K562 (cell line): Measurements from ENCODE around the gene CTTNBP2. TPM values are rescaled to one million over a fixed set of nuclear protein-coding genes. Genes with fewer than 3 reads are reported as not detected.

Experiments
- ATAC-seq: fragments of 200-7000 bp; cut with Tn5 transposase; 3 replicates; pipeline ENCODE4 v1.9.1; 2020; ENCODE audit warnings: moderate library complexity
- BruUV-seq: library from RNA; stranded (reverse); fragments of 400-500 nt; replicated peaks from 2 replicates; lab custom pipeline; 2021; lab: Mats Ljungman, UMichigan
- CTCF ChIA-PET: fragments of 300-600 bp; formaldehyde crosslinking; extraction: SDS; loops from one replicate; lab custom pipeline; 2021; ENCODE audit warnings: low intra/inter-chr PET ratio; lab: Yijun Ruan, JAX
- POLR2A ChIA-PET: fragments of 300-600, 350-650 bp; sonication (Branson Sonifier 250); formaldehyde crosslinking; extraction: SDS; loops from one replicate; lab custom pipeline; 2021; ENCODE audit warnings: antibody characterized with exemption, inconsistent platforms; lab: Yijun Ruan, JAX
- DNase-seq, 4 experiments: peaks; one replicate each; pipeline versions ENCODE4 v3.0.0 to v3.0.0-alpha.2; 2011 to 2018; ENCODE audit warnings: low spot score in 3 of 4, mixed read lengths in 3 of 4; ENCODE audit errors: extremely low read depth in 1 of 4
- FAIRE-seq: peaks from 2 replicates; lab custom pipeline; 2011; peaks lifted over from hg19 to GRCh38; lab: Jason Lieb, UNC
- H2AFZ ChIP-seq: 2 replicates; pipeline ENCODE4 v1.6.0; 2011; ENCODE audit warnings: low read depth, low read length, control low read depth, inconsistent platforms
- H3K27ac ChIP-seq: fragments of 200-600 bp; 3 replicates; pipeline ENCODE4 v1.8.0; 2011; ENCODE audit warnings: low read depth, mild to moderate bottlenecking, control low read depth, inconsistent platforms, low read length, moderate library complexity, mixed read lengths; ENCODE audit errors: extremely low read depth
- H3K27me3 ChIP-seq, 2 experiments: fragments of 300-600 bp in 1 of 2; 2 replicates in 1 of 2; 3 replicates in 1 of 2; pipeline versions ENCODE4 v1.6.0 to v1.8.0; 2011; ENCODE audit warnings: inconsistent platforms in 2 of 2, low read length in 2 of 2, mild to moderate bottlenecking in 1 of 2, mixed read lengths in 1 of 2, moderate library complexity in 1 of 2; ENCODE audit not compliant: control insufficient read depth in 2 of 2, insufficient read depth in 2 of 2
- H3K36me3 ChIP-seq: fragments of 300-600 bp; 3 replicates; pipeline ENCODE4 v1.8.0; 2011; ENCODE audit warnings: mild to moderate bottlenecking, low read length, inconsistent platforms; ENCODE audit not compliant: control insufficient read depth, insufficient read depth
- H3K4me1 ChIP-seq, 2 experiments: fragments of 200-600 bp in 1 of 2; replicated peaks in 1 of 2; 2 replicates in 1 of 2; 3 replicates in 1 of 2; pipeline versions ENCODE4 v1.5.1 to v1.8.0; 2011; ENCODE audit warnings: inconsistent platforms in 2 of 2, low read length in 2 of 2, mild to moderate bottlenecking in 1 of 2, mixed read lengths in 1 of 2, moderate library complexity in 1 of 2; ENCODE audit not compliant: control insufficient read depth in 2 of 2, insufficient read depth in 2 of 2
- H3K4me2 ChIP-seq: 2 replicates; pipeline ENCODE4 v1.6.1; 2011; ENCODE audit warnings: low read length, control low read depth, inconsistent platforms, mixed read lengths; ENCODE audit not compliant: insufficient read depth
- H3K4me3 ChIP-seq: fragments of 200-600 bp; sonication (generic), shearing (Covaris generic); 2 replicates; pipeline ENCODE4 v1.5.1; 2016; ENCODE audit warnings: control low read depth, inconsistent platforms
- H3K79me2 ChIP-seq: fragments of 200-600 bp; 3 replicates; pipeline ENCODE4 v1.8.0; 2011; ENCODE audit warnings: low read length, inconsistent platforms; ENCODE audit not compliant: control insufficient read depth, insufficient read depth
- H3K9ac ChIP-seq, 2 experiments: 2 replicates each; pipeline versions ENCODE4 v1.6.0 to v1.6.1; 2011; ENCODE audit warnings: low read depth in 2 of 2, low read length in 2 of 2, control low read depth in 1 of 2, inconsistent platforms in 1 of 2, mild to moderate bottlenecking in 1 of 2, mixed read lengths in 1 of 2; ENCODE audit not compliant: insufficient read depth in 1 of 2
- H3K9me1 ChIP-seq: one replicate; pipeline ENCODE4 v1.6.0; 2011; ENCODE audit warnings: inconsistent platforms, mild to moderate bottlenecking, low read length, moderate library complexity; ENCODE audit not compliant: control insufficient read depth, insufficient read depth
- H3K9me3 ChIP-seq: replicated peaks from 2 replicates; pipeline ENCODE4 v1.5.1; 2011; ENCODE audit warnings: low read depth, low read length, inconsistent platforms; ENCODE audit not compliant: control insufficient read depth, insufficient read depth
- H4K20me1 ChIP-seq: replicated peaks from 2 replicates; pipeline ENCODE4 v1.6.1; 2011; ENCODE audit warnings: low read length, inconsistent platforms, mixed read lengths; ENCODE audit not compliant: control insufficient read depth, insufficient read depth
- BRCA1 ChIP-seq, 2 experiments: fragments of 450-650 bp in 1 of 2; sonication (generic) in 1 of 2; formaldehyde crosslinking in 1 of 2; IDR thresholded peaks; 2 replicates each; pipeline versions ENCODE4 v1.5.0 to v1.6.1; 2017 to 2020; ENCODE audit warnings: mild to moderate bottlenecking in 1 of 2, missing genetic modification reagents in 1 of 2
- CEBPG ChIP-seq, 3 experiments: fragments of 200-800 bp in 1 of 3; sonication (Bioruptor generic) in 1 of 3; sonication (generic) in 1 of 3; formaldehyde crosslinking in 1 of 3; IDR thresholded peaks in 2 of 3; conservative IDR thresholded peaks in 1 of 3; 2 replicates each; pipeline versions ENCODE4 v1.6.1 to v1.8.0; 2016 to 2022; ENCODE audit warnings: missing compliant biosample characterization in 2 of 3, missing genetic modification characterization in 2 of 3, mild to moderate bottlenecking in 1 of 3, missing genetic modification reagents in 1 of 3
- CREB3L1 ChIP-seq: fragments of 450-650 bp; IDR thresholded peaks from 2 replicates; pipeline ENCODE4 v1.6.1; 2014; ENCODE audit warnings: low read depth, mild to moderate bottlenecking, moderate library complexity, borderline replicate concordance
- CTCF ChIP-seq, 3 experiments: IDR thresholded peaks in 2 of 3; conservative IDR thresholded peaks in 1 of 3; 2 replicates each; pipeline ENCODE4 v1.5.1; 2011 to 2012; ENCODE audit warnings: low read length in 3 of 3, mild to moderate bottlenecking in 3 of 3, control low read depth in 2 of 3, improper control_type of control experiment in 1 of 3, inconsistent platforms in 1 of 3, low read depth in 1 of 3, mixed read lengths in 1 of 3, moderate library complexity in 1 of 3; ENCODE audit not compliant: insufficient read depth in 2 of 3
- MEF2D ChIP-seq: conservative IDR thresholded peaks from 2 replicates; pipeline ENCODE4 v1.6.1; 2016; ENCODE audit warnings: low read depth, missing genetic modification characterization, missing compliant biosample characterization
- PHTF2 ChIP-seq: fragments of 250-450 bp; sonication (Bioruptor Pico); IDR thresholded peaks from 2 replicates; pipeline ENCODE4 v1.5.0; 2021; ENCODE audit warnings: mild to moderate bottlenecking
- SIRT6 ChIP-seq: IDR thresholded peaks from one replicate; pipeline ENCODE4 v1.6.1; 2012; ENCODE audit warnings: low read depth, mild to moderate bottlenecking, control low read depth, inconsistent platforms, low read length, moderate library complexity
- TCF7 ChIP-seq: sonication (generic); IDR thresholded peaks from 2 replicates; pipeline ENCODE4 v1.6.1; 2016; ENCODE audit warnings: antibody characterized with exemption, borderline replicate concordance
- ZKSCAN8 ChIP-seq: fragments of 200-800 bp; sonication (Bioruptor generic); IDR thresholded peaks from 2 replicates; pipeline ENCODE4 v1.6.1; 2016; ENCODE audit warnings: missing genetic modification characterization, missing compliant biosample characterization
- ZNF197 ChIP-seq: fragments of 200-800 bp; sonication (Bioruptor generic); IDR thresholded peaks from 2 replicates; pipeline ENCODE4 v1.6.1; 2016; ENCODE audit warnings: low read depth, missing genetic modification characterization, missing compliant biosample characterization
- ZNF282 ChIP-seq: sonication (generic); formaldehyde crosslinking; IDR thresholded peaks from 2 replicates; pipeline ENCODE4 v1.8.1; 2023; ENCODE audit warnings: missing genetic modification reagents
- WGBS: fragments of 100-300 bp; shearing (Covaris generic); methylation state at CpG from one replicate; pipeline ENCODE4 v1.1.6; 2016; ENCODE audit warnings: low coverage, mixed read lengths; ENCODE audit not compliant: insufficient coverage; ENCODE audit errors: missing lambda C conversion rate; 5-methylcytosine and 5-hydroxymethylcytosine counted together
- in situ Hi-C: fragments of 300-500 bp; cut with MboI; formaldehyde crosslinking; loops from 4 replicates; pipeline ENCODE4 v1.15.0; 2018; ENCODE audit warnings: inconsistent platforms, mixed read lengths
- intact Hi-C: fragments of 100-400 bp; cut with micrococcal nuclease; formaldehyde crosslinking; loops from 2 replicates; pipeline ENCODE4 v1.14.2; 2022
- polyA plus RNA-seq, 8 experiments: library from polyadenylated mRNA; depleted of rRNA in 4 of 8; stranded (reverse) in 5 of 8; unstranded in 3 of 8; fragments of >200 nt; fragmentation: Nextera tagmentation in 2 of 8; fragmentation: Illumina TruSeq in 1 of 8; extraction: Ambion mirVana in 2 of 8; extraction: Trizol in 1 of 8; gene quantifications; 2 replicates each; pipeline versions ENCODE4 v1.2.1 to v1.2.3, GENCODE V29; 2011 to 2014; ENCODE audit warnings: inconsistent platforms in 1 of 8, missing spikeins in 1 of 8
- total RNA-seq, 7 experiments: library from RNA; depleted of rRNA in 6 of 7; stranded (reverse); fragments of >200 nt in 6 of 7; fragmentation: Illumina TruSeq in 2 of 7; extraction: Trizol in 2 of 7; gene quantifications; 2 replicates each; pipeline versions ENCODE4 v1.2.1 to v1.2.3, GENCODE V29; 2011 to 2021; ENCODE audit warnings: low replicate concordance in 1 of 7
- TF ChIP-seq, protein P1 (sequence below), 2 experiments: fragments of 200-800 bp in 1 of 2; sonication (Bioruptor generic) in 1 of 2; sonication (generic) in 1 of 2; formaldehyde crosslinking in 1 of 2; IDR thresholded peaks in 1 of 2; conservative IDR thresholded peaks in 1 of 2; 2 replicates each; pipeline versions ENCODE4 v1.5.0 to v1.6.1; 2016 to 2020; ENCODE audit warnings: missing compliant biosample characterization in 1 of 2, missing genetic modification characterization in 1 of 2, missing genetic modification reagents in 1 of 2
- TF ChIP-seq, protein P2 (sequence below): fragments of 450-650 bp; formaldehyde crosslinking; IDR thresholded peaks from 2 replicates; pipeline ENCODE4 v1.4.0; 2022; ENCODE audit warnings: mild to moderate bottlenecking, moderate library complexity

The CTTNBP2 gene
- total and polyA plus RNA-seq, 9 of the 15 experiments (the other 6 are each of a cell fraction or from before 2014, with no cell fraction given): 0.05 TPM; not detected in 8

GRCh38 chr7:117912421-117912820, 39.2 kb upstream of the CTTNBP2 start (continued):
- TF ChIP-seq, protein P1, sequence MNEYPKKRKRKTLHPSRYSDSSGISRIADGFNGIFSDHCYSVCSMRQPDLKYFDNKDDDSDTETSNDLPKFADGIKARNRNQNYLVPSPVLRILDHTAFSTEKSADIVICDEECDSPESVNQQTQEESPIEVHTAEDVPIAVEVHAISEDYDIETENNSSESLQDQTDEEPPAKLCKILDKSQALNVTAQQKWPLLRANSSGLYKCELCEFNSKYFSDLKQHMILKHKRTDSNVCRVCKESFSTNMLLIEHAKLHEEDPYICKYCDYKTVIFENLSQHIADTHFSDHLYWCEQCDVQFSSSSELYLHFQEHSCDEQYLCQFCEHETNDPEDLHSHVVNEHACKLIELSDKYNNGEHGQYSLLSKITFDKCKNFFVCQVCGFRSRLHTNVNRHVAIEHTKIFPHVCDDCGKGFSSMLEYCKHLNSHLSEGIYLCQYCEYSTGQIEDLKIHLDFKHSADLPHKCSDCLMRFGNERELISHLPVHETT (CRISPR knock-in tag; conservative IDR thresholded peaks at IDR 0.05 in 1 of 2, IDR thresholded peaks at IDR 0.05 in 1 of 2): no peak
- no peak for TF ChIP-seq MEF2D

DNA sequence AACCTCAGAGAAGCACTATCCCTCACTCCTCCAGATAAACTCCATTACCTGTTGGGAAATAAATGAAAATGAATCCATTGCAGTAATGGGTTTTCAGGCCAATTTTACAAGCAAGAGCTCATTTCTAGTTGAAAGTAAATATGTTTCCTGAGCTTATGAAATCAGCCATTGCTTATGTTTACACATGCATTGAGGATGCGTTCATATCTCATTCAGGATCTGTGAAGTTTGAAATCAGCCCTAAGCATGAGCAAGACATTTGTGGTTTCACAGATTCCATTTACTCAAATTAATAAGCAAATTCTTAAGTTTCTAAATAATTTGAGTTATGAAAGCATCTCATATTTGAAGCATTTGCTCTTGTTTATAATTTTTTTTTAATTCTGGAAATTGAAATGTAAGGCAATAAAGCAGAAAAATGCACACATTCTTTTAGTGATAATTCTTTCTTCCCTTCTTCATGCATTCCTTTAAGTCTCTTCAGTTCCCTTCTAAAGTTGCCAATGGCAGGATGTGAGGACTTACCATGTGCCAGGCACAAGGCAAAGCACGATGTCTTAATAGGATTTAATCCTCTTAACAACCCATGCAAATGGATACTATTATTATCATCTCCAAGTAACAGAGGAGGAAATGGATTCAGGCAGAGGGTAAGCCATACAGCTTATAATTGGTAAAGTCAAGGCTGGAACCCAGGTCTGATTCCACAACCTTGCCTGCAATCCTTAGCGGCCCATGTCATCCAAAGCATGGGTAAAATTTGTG, 35.0 kb upstream of the CTTNBP2 start:
- peak; percentile 19 for FAIRE-seq
- TF ChIP-seq PHTF2 (CRISPR knock-in tag) (no peak), TCF7 (no peak), CREB3L1 (no peak), CTCF (IDR thresholded peaks at IDR 0.05 in 2 of 3, conservative IDR thresholded peaks at IDR 0.05 in 1 of 3; ENCODE audit: insufficient read depth in 2 of 3, low read depth in 1 of 3, low read length in 3 of 3) (no peak), SIRT6 (no peak), ZNF197 (CRISPR knock-in tag) (no peak), ZKSCAN8 (CRISPR knock-in tag) (no peak), BRCA1 (IDR thresholded peaks at IDR 0.05) (no peak), BRCA1 (CRISPR knock-in tag; IDR thresholded peaks at IDR 0.05) (no peak), ZNF282 (CRISPR knock-in tag) (no peak), CEBPG (CRISPR knock-in tag; IDR thresholded peaks at IDR 0.05) (no peak), CEBPG (tag; conservative IDR thresholded peaks at IDR 0.05 in 1 of 2, IDR thresholded peaks at IDR 0.05 in 1 of 2) (no peak)
- TF ChIP-seq, protein P2, sequence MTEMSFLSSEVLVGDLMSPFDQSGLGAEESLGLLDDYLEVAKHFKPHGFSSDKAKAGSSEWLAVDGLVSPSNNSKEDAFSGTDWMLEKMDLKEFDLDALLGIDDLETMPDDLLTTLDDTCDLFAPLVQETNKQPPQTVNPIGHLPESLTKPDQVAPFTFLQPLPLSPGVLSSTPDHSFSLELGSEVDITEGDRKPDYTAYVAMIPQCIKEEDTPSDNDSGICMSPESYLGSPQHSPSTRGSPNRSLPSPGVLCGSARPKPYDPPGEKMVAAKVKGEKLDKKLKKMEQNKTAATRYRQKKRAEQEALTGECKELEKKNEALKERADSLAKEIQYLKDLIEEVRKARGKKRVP: no peak

More for the DNA sequence above, 35.0 kb upstream of the CTTNBP2 start:
- Histone ChIP-seq H3K4me2 (no peak overlapping the region), H4K20me1 (no peaks in the 10 kb centered on the region), H3K27me3 (no peaks in the 10 kb centered on the region), H3K9me3 (no peaks in the 10 kb centered on the region), H3K27ac (no peak overlapping the region), H2AFZ (no peak overlapping the region), H3K4me1 (no peaks in the 10 kb centered on the region), H3K36me3 (no peaks in the 10 kb centered on the region), H3K79me2 (no peaks in the 10 kb centered on the region), H3K9me1 (no peaks in the 10 kb centered on the region), H3K9ac (no peak overlapping the region), H3K4me3 (no peak overlapping the region)
- ChIA-PET POLR2A (no interaction called here), CTCF (no interaction called here)
- intact Hi-C loops: no loop called here
- BruUV-seq: no TSS peak
- WGBS: 0% methylated on average over 3 of the region's 3 CpGs
- ATAC-seq: no peak
- no peak for DNase-seq
- in situ Hi-C loops: no loop called here
